GM23338 (cell line): ENCODE measurements around the gene YPEL3.

ENCODE experiments used
- CTCF ChIP-seq, 2 experiments: fragments of 200-600 bp in 1 of 2; sonication (generic) in 1 of 2; conservative IDR thresholded peaks; 2 replicates each; pipeline versions ENCODE4 v1.5.1 to v1.6.1; 2016 to 2017; ENCODE audit warnings: antibody characterized with exemption in 2 of 2, low read depth in 2 of 2, mild to moderate bottlenecking in 2 of 2, moderate library complexity in 1 of 2
- EZH2 ChIP-seq: fragments of 200-600 bp; sonication (generic); IDR thresholded peaks from one replicate; pipeline ENCODE4 v1.8.0; 2017; ENCODE audit warnings: antibody characterized with exemption, mild to moderate bottlenecking, low read depth; ENCODE audit not compliant: unreplicated experiment
- EZH2phosphoT487 ChIP-seq: fragments of 200-600 bp; sonication (generic); IDR thresholded peaks from one replicate; pipeline ENCODE4 v1.8.1; 2018; ENCODE audit warnings: antibody characterized with exemption; ENCODE audit not compliant: unreplicated experiment
- JUNB ChIP-seq: IDR thresholded peaks from one replicate; pipeline ENCODE4 v1.6.1; 2016; ENCODE audit warnings: antibody characterized with exemption; ENCODE audit not compliant: unreplicated experiment
- POLR2AphosphoS5 ChIP-seq: IDR thresholded peaks from 2 replicates; pipeline ENCODE4 v1.6.1; 2016; ENCODE audit warnings: antibody characterized with exemption, low read depth
- REST ChIP-seq: IDR thresholded peaks from one replicate; pipeline ENCODE4 v1.6.1; 2018; ENCODE audit warnings: antibody characterized with exemption; ENCODE audit not compliant: unreplicated experiment
- ZNF331 ChIP-seq: fragments of 250-450 bp; sonication (Bioruptor Pico); IDR thresholded peaks from 2 replicates; pipeline ENCODE4 v1.5.0; 2020; ENCODE audit warnings: low read depth, mild to moderate bottlenecking, moderate library complexity

- TF ChIP-seq JUNB (no peak), CTCF (conservative IDR thresholded peaks at IDR 0.05; ENCODE audit: low read depth in 2 of 2) (no peak), POLR2AphosphoS5 (no peak), EZH2 (no peak), EZH2phosphoT487 (no peak), REST (no peak), ZNF331 (CRISPR knock-in tag) (no peak)
Observed at GRCh38 chr16:30076276-30076791, 19.7 kb downstream of the YPEL3 start.
